Parathyroid adenoma (tissue), 2 donors: ENCODE data around the gene PTPN14.
"Not testable (repeated sequence)": the region's sequence is repeated elsewhere in the genome, so short reads cannot be mapped to it uniquely, and the experiment has no call there.

Experiments
- H2AFZ ChIP-seq: fragments of 300-600 bp; sonication (generic); one replicate; pipeline ENCODE4 v1.7.0; 2017; ENCODE audit warnings: antibody characterized with exemption, mild to moderate bottlenecking
- H3K27ac ChIP-seq: fragments of 300-600 bp; sonication (generic); one replicate; pipeline ENCODE4 v1.7.0; 2017
- H3K27me3 ChIP-seq: fragments of 300-600 bp; sonication (generic); one replicate; pipeline ENCODE4 v1.7.0; 2017; ENCODE audit warnings: low read length; ENCODE audit not compliant: control insufficient read depth, insufficient read depth
- H3K36me3 ChIP-seq: fragments of 300-600 bp; sonication (generic); one replicate; pipeline ENCODE4 v1.7.0; 2017; ENCODE audit warnings: low read length; ENCODE audit not compliant: control insufficient read depth, insufficient read depth
- H3K4me1 ChIP-seq: fragments of 300-600 bp; sonication (generic); one replicate; pipeline ENCODE4 v1.7.0; 2017; ENCODE audit warnings: control low read depth
- H3K4me2 ChIP-seq: fragments of 300-600 bp; sonication (generic); one replicate; pipeline ENCODE4 v1.7.0; 2017; ENCODE audit warnings: low read length
- H3K4me3 ChIP-seq: fragments of 300-600 bp; sonication (generic); one replicate; pipeline ENCODE4 v1.7.0; 2017; ENCODE audit warnings: low read depth, low read length
- H3K79me2 ChIP-seq: fragments of 300-600 bp; sonication (generic); one replicate; pipeline ENCODE4 v1.7.0; 2017; ENCODE audit warnings: control low read depth
- H3K9ac ChIP-seq: fragments of 300-600 bp; sonication (generic); one replicate; pipeline ENCODE4 v1.7.0; 2017; ENCODE audit warnings: mild to moderate bottlenecking
- H3K9me3 ChIP-seq: fragments of 300-600 bp; sonication (generic); one replicate; pipeline ENCODE4 v1.7.0; 2017; ENCODE audit warnings: low read length; ENCODE audit not compliant: control insufficient read depth
- TF ChIP-seq, protein P1 (sequence below): fragments of 300-600 bp; sonication (generic); IDR thresholded peaks from one replicate; pipeline ENCODE4 v1.7.0; 2017; ENCODE audit warnings: antibody characterized with exemption, mild to moderate bottlenecking
- donor health status: primary hyperparathyroidism.

The PTPN14 gene

DNA sequence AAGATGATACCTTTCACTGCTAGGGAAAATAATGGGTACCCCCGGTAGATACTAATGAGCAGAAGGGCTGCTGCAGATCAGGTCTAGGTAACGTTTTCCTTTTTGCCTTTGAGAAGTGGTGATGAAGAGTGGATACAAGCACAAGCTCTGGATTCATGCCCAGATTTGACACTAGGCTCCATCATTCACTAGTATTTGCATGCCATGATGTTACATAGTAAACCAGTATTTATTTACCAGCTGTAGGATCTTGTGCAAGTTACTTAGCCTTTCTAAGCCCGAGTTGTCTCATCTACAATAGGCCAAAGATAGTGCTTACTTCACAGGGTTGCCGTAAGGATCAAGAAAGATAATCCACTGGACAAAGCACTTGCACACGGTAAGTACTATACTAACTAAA is 14.2 kb downstream of the PTPN14 start:
- H3K36me3 ChIP-seq: no peaks in the 10 kb centered on the region
- no peak overlapping the region for H3K4me3 ChIP-seq

DNA sequence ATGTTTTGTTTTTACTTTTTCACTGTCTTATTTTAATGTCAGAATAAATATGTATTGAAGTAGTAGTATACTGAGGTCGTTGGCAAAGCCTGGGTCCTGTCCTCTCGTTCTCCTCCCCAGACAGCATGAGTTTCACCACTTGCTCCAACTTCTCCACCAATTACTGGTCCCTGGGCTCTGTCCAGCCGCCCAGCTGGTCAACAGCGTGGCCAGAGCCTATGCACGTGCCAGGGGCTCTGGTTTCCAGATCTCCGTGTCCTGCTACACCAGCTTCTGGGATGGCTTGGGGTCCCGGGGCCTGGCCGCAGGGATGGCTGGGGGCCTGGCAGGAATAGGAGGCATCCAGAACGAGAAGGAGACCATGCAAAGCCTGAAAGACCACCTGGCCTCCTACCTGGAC is 19.3 kb downstream of the PTPN14 start:
- Histone ChIP-seq H3K4me1 (no peaks in the 10 kb centered on the region), H3K79me2 (peaks cover 3% of the 10 kb centered on the region), H3K27me3 (no peaks in the 10 kb centered on the region), H2AFZ (no peak overlapping the region), H3K4me2 (no peak overlapping the region), H3K9me3 (no peaks in the 10 kb centered on the region), H3K36me3 (no peaks in the 10 kb centered on the region), H3K9ac (no peak overlapping the region), H3K4me3 (no peak overlapping the region), H3K27ac (no peak overlapping the region)
- TF ChIP-seq, protein P1, sequence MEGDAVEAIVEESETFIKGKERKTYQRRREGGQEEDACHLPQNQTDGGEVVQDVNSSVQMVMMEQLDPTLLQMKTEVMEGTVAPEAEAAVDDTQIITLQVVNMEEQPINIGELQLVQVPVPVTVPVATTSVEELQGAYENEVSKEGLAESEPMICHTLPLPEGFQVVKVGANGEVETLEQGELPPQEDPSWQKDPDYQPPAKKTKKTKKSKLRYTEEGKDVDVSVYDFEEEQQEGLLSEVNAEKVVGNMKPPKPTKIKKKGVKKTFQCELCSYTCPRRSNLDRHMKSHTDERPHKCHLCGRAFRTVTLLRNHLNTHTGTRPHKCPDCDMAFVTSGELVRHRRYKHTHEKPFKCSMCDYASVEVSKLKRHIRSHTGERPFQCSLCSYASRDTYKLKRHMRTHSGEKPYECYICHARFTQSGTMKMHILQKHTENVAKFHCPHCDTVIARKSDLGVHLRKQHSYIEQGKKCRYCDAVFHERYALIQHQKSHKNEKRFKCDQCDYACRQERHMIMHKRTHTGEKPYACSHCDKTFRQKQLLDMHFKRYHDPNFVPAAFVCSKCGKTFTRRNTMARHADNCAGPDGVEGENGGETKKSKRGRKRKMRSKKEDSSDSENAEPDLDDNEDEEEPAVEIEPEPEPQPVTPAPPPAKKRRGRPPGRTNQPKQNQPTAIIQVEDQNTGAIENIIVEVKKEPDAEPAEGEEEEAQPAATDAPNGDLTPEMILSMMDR: no peak

More for the DNA sequence above, 14.2 kb downstream of the PTPN14 start:
- TF ChIP-seq, protein P1: no peak
- H3K9ac ChIP-seq: no peak overlapping the region
- H3K9me3 ChIP-seq: no peaks in the 10 kb centered on the region
- H3K27ac ChIP-seq: no peak overlapping the region
- no peak overlapping the region for H3K4me2 ChIP-seq
- no peaks in the 10 kb centered on the region for H3K27me3 ChIP-seq
- H3K79me2 ChIP-seq: no peaks in the 10 kb centered on the region
- no peak overlapping the region for H2AFZ ChIP-seq
- no peaks in the 10 kb centered on the region for H3K4me1 ChIP-seq

DNA sequence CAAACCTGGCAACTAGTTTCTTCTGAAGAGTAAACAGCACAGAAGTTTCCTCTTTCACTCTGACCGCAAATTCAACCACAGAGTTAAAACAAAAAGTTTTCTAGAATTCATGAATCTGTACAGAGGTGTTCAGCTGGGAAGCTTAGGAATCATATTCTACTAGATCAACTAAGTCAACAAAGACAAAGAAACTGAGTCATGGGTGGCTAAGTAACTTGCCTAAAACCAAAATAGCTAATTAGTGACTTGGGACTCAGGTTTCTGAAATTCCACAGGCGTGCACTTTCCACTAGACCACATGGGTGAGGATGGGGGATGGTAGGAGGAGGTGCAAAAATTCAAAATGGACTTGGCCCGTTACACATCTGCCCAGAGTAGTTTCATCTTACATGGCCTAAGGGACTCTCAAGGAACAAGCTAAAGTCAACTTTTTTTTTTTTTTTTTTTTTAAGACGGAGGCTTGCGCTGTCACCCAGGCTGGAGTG is 25.8 kb downstream of the PTPN14 start:
- no peaks in the 10 kb centered on the region for H3K79me2 ChIP-seq
- H3K27ac ChIP-seq: no peak overlapping the region
- H3K36me3 ChIP-seq: no peaks in the 10 kb centered on the region
- no peak overlapping the region for H3K9ac ChIP-seq
- H3K4me1 ChIP-seq: no peaks in the 10 kb centered on the region
- no peak overlapping the region for H2AFZ ChIP-seq
- no peaks in the 10 kb centered on the region for H3K9me3 ChIP-seq
- H3K27me3 ChIP-seq: no peaks in the 10 kb centered on the region
- TF ChIP-seq, protein P1: no peak
- no peak overlapping the region for H3K4me3 ChIP-seq
- no peak overlapping the region for H3K4me2 ChIP-seq

DNA sequence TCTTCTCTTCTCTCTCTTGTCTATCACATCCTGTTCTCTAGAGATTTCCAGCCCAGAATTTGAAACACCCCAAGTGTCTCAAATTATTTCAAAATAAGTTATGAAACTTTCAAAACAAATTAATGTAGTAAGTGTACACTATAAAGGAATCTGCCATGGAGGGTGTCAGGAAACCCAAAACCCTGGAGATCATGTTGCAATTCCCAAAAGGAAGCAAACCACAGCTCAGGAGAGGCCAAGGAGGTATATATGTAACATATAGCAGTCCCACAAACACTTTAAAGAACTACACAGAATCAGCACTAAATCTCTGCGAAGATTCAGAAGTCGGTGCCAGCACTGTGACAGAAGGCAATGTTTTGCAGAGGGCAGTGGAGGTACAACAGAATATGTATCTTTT is 26.6 kb downstream of the PTPN14 start:
- no peak overlapping the region for H3K4me3 ChIP-seq
- no peaks in the 10 kb centered on the region for H3K79me2 ChIP-seq
- H3K36me3 ChIP-seq: no peaks in the 10 kb centered on the region
- no peaks in the 10 kb centered on the region for H3K9me3 ChIP-seq
- no peak overlapping the region for H2AFZ ChIP-seq
- no peak overlapping the region for H3K27ac ChIP-seq
- H3K4me2 ChIP-seq: no peak overlapping the region
- H3K27me3 ChIP-seq: no peaks in the 10 kb centered on the region
- TF ChIP-seq, protein P1: no peak
- H3K9ac ChIP-seq: no peak overlapping the region
- H3K4me1 ChIP-seq: no peaks in the 10 kb centered on the region

DNA sequence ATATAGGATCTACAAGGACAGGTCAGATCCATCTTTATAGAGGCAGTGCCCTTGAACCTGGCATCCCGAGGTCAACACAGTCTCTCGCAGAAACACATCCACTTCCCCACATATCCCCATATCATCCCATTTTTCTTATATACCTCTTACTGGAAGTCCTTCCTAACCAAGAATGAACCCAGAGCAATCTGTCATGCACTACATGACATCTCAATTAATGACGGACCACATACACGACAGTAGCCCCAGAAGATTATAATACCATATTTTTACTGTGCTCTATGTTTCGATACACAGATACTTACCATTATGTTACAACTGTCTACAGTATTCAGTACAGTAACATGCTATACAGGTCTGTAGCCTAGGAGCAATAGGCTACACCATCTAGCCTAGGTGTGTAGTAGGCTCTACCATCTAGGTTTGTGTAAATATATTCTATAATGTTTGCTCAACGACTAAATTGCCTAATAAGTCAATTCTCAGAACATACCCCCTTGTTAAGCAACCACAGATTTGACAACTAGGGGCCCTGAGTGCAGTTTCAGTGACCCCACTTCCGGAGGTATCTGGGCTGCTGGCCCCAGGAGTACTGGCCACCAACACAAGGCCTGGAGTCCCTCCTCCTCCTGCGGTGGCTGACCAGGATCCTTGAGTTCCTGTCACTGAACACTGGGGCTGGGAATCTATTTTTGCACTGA is 28.1 kb downstream of the PTPN14 start:
- Histone ChIP-seq H3K4me2 (no peak overlapping the region), H3K9me3 (no peaks in the 10 kb centered on the region), H3K9ac (no peak overlapping the region), H3K36me3 (no peaks in the 10 kb centered on the region), H2AFZ (no peak overlapping the region), H3K27ac (no peak overlapping the region), H3K4me3 (no peak overlapping the region), H3K27me3 (no peaks in the 10 kb centered on the region), H3K79me2 (no peaks in the 10 kb centered on the region), H3K4me1 (no peaks in the 10 kb centered on the region)
- TF ChIP-seq, protein P1: no peak

DNA sequence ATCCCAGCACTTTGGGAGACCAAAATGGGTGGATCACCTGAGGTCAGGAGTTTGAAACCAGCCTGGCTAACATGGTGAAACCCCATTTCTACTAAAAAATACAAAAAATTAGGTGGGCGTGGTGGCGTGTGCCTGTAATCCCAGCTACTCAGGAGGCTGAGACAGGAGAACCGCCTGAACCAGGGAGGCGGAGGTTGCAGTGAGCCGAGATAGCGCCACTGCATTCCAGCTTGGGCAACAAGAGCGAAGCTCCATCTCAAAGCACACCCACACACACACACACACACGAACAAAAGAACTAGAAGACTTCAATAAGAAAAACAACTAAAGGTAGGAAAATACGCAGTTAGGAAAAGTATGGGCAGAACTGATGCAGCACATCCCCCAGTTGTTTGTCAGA is 29.9 kb downstream of the PTPN14 start:
- H3K4me3 ChIP-seq, H3K9me3 ChIP-seq, H3K36me3 ChIP-seq, H3K27ac ChIP-seq, H3K79me2 ChIP-seq, H3K9ac ChIP-seq, H2AFZ ChIP-seq, H3K27me3 ChIP-seq, H3K4me2 ChIP-seq, H3K4me1 ChIP-seq: not testable (repeated sequence)
